Spleen (tissue), 11 donors: ENCODE results near the gene KLC4. TPM values are rescaled to one million over a fixed set of nuclear protein-coding genes. Genes with fewer than 3 reads are reported as not detected.

Experiments used
- DNase-seq: peaks from one replicate; pipeline ENCODE4 v3.0.0-alpha.2; 2020
- H3K27ac ChIP-seq, 8 donors: fragments of 200-600 bp; sonication (generic) in 7 of 8; 1 replicate in 4 of 8; 2 replicates in 4 of 8; pipeline versions ENCODE4 v1.5.0 to v1.8.0; 2016 to 2021; ENCODE audit warnings: inconsistent platforms in 4 of 8, mild to moderate bottlenecking in 4 of 8, moderate library complexity in 1 of 8
- H3K27me3 ChIP-seq, 7 donors: fragments of 200-600 bp; sonication (generic) in 6 of 7; replicated peaks in 1 of 7; 1 replicate in 4 of 7; 2 replicates in 3 of 7; pipeline versions ENCODE4 v1.5.0 to v1.8.0; 2016 to 2021; ENCODE audit warnings: inconsistent platforms in 3 of 7, mild to moderate bottlenecking in 1 of 7
- H3K36me3 ChIP-seq, 6 donors: fragments of 200-600 bp; sonication (generic) in 5 of 6; 1 replicate in 4 of 6; 2 replicates in 2 of 6; pipeline versions ENCODE4 v1.5.0 to v1.8.0; 2016 to 2021; ENCODE audit warnings: inconsistent platforms in 2 of 6
- H3K4me1 ChIP-seq, 6 donors: fragments of 200-600 bp; sonication (generic) in 5 of 6; 1 replicate in 3 of 6; 2 replicates in 3 of 6; pipeline versions ENCODE4 v1.5.0 to v1.8.0; 2016 to 2021; ENCODE audit warnings: inconsistent platforms in 3 of 6
- H3K4me3 ChIP-seq, 8 donors: fragments of 200-600 bp; sonication (generic) in 7 of 8; 1 replicate in 4 of 8; 2 replicates in 4 of 8; pipeline versions ENCODE4 v1.5.0 to v1.8.0; 2016 to 2021; ENCODE audit warnings: inconsistent platforms in 4 of 8, mild to moderate bottlenecking in 4 of 8, moderate library complexity in 2 of 8
- H3K9me3 ChIP-seq, 8 donors: fragments of 200-600 bp; sonication (generic) in 7 of 8; 1 replicate in 4 of 8; 2 replicates in 4 of 8; pipeline versions ENCODE4 v1.5.0 to v1.8.0; 2016 to 2021; ENCODE audit warnings: inconsistent platforms in 4 of 8
- POLR2A ChIP-seq, 3 donors: fragments of 450-650 bp; IDR thresholded peaks; one replicate each; pipeline ENCODE4 v1.5.1; 2017; ENCODE audit warnings: antibody characterized with exemption in 3 of 3, mild to moderate bottlenecking in 1 of 3
- POLR2AphosphoS5 ChIP-seq, 3 donors: sonication (generic); formaldehyde crosslinking; IDR thresholded peaks; one replicate each; pipeline ENCODE4 v1.5.1; 2017; ENCODE audit warnings: antibody characterized with exemption in 3 of 3
- WGBS, 5 donors: extraction: QIAGEN DNeasy Blood & Tissue Kit in 3 of 5; methylation state at CpG; one replicate each; pipeline versions ENCODE4 v1.1.5 to v1.1.7; 2013 to 2018; 5-methylcytosine and 5-hydroxymethylcytosine counted together
- intact Hi-C: fragments of 100-400 bp; cut with DNase I; formaldehyde crosslinking; loops from one replicate; pipeline ENCODE4 v1.15.0; 2023; ENCODE audit warnings: low total_unique reads
- polyA plus RNA-seq, 3 donors: library from polyadenylated mRNA; stranded (reverse); fragments of 200-250 nt; gene quantifications; one replicate each; pipeline ENCODE4 v1.2.1, GENCODE V29; 2013
- total RNA-seq, 7 donors: library from RNA; depleted of rRNA in 3 of 7; stranded (reverse); fragments of >200 nt in 3 of 7; fragmentation: NEBNext Ultra II Directional in 4 of 7; extraction: Animal tissue kit (Norgen Biotek cat#: 25700) in 4 of 7; gene quantifications; one replicate each; pipeline versions ENCODE4 v1.1.0 to v1.2.1, GENCODE V29; 2016 to 2021
- TF ChIP-seq, protein P1 (sequence below), 11 experiments: fragments of 200-600 bp in 7 of 11; fragments of 450-650 bp in 4 of 11; sonication (generic) in 4 of 11; IDR thresholded peaks in 8 of 11; conservative IDR thresholded peaks in 3 of 11; 1 replicate in 7 of 11; 2 replicates in 4 of 11; pipeline versions ENCODE4 v1.4.0 to v1.8.0; 2016 to 2021; ENCODE audit warnings: antibody characterized with exemption in 11 of 11, inconsistent platforms in 4 of 11, mild to moderate bottlenecking in 1 of 11
- donor health status: healthy with polysubstance abuse.
- donor health status: DM: no; HTN: no; CAD: no; lungs with moderate emphysema.
- donor health status: DM: no; HTN: no; CAD: no.
- donor health status: Bipolar disorder and iron deficiency.
- donor health status: healthy.
- donor health status: DM: no; HTN: no; CAD: no.
- donor health status: DM: yes; HTN: yes; CAD: no.

Gene KLC4
- total and polyA plus RNA-seq, 10 donors = 13.2 to 27.0 (median 20.8) TPM

DNA sequence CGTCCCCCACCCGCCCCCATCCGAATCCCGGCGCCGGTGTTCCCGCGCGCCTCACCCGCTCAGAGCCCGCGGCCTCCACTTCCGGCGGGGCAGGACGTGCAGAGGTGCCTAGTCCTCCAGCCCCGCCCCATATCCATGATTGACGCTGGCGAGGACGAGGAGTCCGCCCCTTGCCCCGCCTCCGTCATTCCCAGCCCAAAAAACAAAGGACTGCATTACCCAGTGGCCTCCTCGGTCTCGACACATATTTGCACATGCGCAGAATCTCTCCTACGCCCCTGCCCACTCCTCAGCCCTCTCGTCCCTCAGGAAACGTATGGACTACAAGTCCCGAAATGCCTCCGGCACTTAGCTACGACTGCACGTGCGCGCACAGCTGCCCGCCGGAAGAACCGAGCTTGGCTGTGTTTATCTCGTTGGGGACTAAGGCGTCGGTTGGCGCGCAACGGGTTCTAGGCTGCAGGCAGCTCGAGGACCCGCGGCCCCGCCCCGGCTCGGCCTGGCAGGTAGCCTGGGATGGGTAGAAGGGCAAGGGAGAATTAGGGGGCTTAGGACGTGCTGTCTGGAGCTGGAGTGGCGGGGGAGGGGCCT lies 45.5 kb upstream of the KLC4 start, which contains the start of the genes KLHDC3 and MEA1:
KLHDC3 (plus strand) TSS at position 407 of the 591 bp plus-strand sequence. CDS start 2,944 bp downstream, outside the sequence.
MEA1 (minus strand) TSS at position 104 of the 591 bp plus-strand sequence. CDS start 133 bp downstream, outside the sequence.
- Histone ChIP-seq H3K4me3 (peak within 1 kb of the TSS; percentile 66 to 90 (median 81)), H3K9me3 (no peaks in the 10 kb centered on the region), H3K36me3 (peaks cover 0 to 68% (median 52%) of the 10 kb centered on the region in 6 donors), H3K4me1 (peaks cover 36 to 73% (median 50%) of the 10 kb centered on the region in 6 donors), H3K27me3 (no peaks in the 10 kb centered on the region), H3K27ac (peak within 1 kb of the TSS; percentile 62 to 91 (median 82))
- intact Hi-C loops = no loop called here
- WGBS, 5 donors = 0 to 1% (median 0%) methylated on average over 30 to 51 of the region's 51 CpGs
- TF ChIP-seq POLR2A (IDR thresholded peaks at IDR 0.05) (peak in 1 of 3 donors; percentile 8), POLR2AphosphoS5 (IDR thresholded peaks at IDR 0.05) (peak; percentile 92 to 95 (median 94))
- TF ChIP-seq, protein P1, sequence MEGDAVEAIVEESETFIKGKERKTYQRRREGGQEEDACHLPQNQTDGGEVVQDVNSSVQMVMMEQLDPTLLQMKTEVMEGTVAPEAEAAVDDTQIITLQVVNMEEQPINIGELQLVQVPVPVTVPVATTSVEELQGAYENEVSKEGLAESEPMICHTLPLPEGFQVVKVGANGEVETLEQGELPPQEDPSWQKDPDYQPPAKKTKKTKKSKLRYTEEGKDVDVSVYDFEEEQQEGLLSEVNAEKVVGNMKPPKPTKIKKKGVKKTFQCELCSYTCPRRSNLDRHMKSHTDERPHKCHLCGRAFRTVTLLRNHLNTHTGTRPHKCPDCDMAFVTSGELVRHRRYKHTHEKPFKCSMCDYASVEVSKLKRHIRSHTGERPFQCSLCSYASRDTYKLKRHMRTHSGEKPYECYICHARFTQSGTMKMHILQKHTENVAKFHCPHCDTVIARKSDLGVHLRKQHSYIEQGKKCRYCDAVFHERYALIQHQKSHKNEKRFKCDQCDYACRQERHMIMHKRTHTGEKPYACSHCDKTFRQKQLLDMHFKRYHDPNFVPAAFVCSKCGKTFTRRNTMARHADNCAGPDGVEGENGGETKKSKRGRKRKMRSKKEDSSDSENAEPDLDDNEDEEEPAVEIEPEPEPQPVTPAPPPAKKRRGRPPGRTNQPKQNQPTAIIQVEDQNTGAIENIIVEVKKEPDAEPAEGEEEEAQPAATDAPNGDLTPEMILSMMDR (IDR thresholded peaks at IDR 0.05 in 8 of 11, conservative IDR thresholded peaks at IDR 0.05 in 3 of 11) = peak in 3 of 11 experiments; percentile 17 to 38 (median 20)
- peak; percentile 99 for DNase-seq

DNA sequence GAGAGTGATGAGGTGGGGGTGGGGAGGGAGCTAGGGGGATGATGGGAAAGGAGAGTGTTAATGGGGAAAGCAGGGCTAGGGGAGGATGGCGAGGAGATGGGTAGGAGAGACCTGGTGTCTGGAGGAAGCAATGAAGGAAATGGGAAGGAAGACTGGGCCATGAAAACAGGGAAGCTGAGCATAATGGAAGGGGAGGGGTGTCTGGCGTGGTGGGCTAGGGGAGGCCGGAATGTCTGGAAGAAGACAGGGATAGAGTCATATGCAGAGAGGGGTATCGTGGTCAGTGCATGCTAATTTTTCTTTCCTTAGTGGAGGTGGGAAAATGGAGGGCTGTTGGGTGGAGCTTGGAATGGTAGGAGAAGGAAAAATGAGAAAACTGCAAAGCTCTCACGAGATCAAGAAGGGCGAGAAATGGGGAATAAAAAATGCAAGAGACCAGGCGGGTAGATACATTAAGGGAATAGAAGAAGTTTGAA lies 45.0 kb upstream of the KLC4 start:
- DNase-seq = no peak
- Histone ChIP-seq H3K9me3 (no peaks in the 10 kb centered on the region), H3K36me3 (peaks cover 0 to 68% (median 52%) of the 10 kb centered on the region in 6 donors), H3K27me3 (no peaks in the 10 kb centered on the region), H3K4me3 (peak overlapping the region; percentile 66 to 90 (median 81)), H3K4me1 (peaks cover 36 to 71% (median 50%) of the 10 kb centered on the region in 6 donors), H3K27ac (peak overlapping the region in 7 of 8 donors; percentile 75 to 91 (median 83))
- TF ChIP-seq POLR2A (IDR thresholded peaks at IDR 0.05) (no peak), POLR2AphosphoS5 (IDR thresholded peaks at IDR 0.05) (no peak)
- TF ChIP-seq, protein P1 (IDR thresholded peaks at IDR 0.05 in 8 of 11, conservative IDR thresholded peaks at IDR 0.05 in 3 of 11) = no peak
- 0 to 2% (median 1%) methylated on average over 7 of the region's 7 CpGs for WGBS, 5 donors
- intact Hi-C loops = no loop called here

DNA sequence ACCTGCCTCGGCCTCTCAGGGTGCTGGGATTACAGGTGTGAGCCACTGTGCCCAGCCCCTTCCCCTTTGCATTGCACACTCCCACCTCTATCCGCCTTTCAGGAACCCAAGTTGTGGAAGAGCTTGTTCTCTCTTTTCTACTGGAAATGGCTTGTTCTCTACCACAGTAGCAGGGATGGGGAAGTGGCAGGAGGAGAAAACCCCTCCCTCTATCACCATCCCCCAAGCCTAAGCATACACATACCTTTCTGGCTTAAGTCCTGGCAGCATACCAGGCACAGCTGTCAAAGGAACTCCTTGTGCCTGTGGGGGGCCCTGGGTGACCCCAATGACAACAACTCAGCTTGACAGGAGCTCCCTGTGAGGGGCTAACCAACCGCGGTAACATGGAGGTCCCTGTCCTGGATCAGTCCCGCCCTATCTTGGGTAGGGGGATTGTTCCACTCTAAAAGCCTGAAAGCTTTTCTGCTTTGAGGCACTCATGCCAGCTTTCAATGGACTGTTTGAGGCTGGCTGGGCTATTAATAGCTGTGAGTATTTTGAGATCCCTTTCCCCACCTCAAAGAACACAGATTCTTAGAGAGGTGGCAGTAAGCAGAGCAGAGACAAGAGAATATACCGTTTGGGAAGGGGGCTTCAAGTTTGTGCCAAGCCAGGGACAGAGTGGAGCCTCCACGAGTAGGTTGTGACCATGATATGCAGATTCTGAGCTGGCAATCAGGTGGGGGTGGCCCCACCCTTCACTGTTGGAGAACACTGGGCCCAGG lies 43.1 kb upstream of the KLC4 start:
- no peak for TF ChIP-seq POLR2AphosphoS5 (IDR thresholded peaks at IDR 0.05)
- TF ChIP-seq, protein P1 (IDR thresholded peaks at IDR 0.05 in 8 of 11, conservative IDR thresholded peaks at IDR 0.05 in 3 of 11) = no peak
- TF ChIP-seq POLR2A (IDR thresholded peaks at IDR 0.05) = no peak
- peak overlapping the region in 3 of 8 donors; percentile 26 to 90 (median 27) for H3K27ac ChIP-seq
- no peaks in the 10 kb centered on the region for H3K27me3 ChIP-seq
- H3K9me3 ChIP-seq = no peaks in the 10 kb centered on the region
- H3K4me1 ChIP-seq = peaks cover 43 to 76% (median 59%) of the 10 kb centered on the region in 6 donors
- DNase-seq = no peak
- WGBS, 5 donors = 73 to 80% (median 77%) methylated on average over 5 to 7 of the region's 7 CpGs
- H3K36me3 ChIP-seq = peaks cover 0 to 63% (median 37%) of the 10 kb centered on the region in 6 donors
- intact Hi-C loops = no loop called here
- peak overlapping the region in 1 of 8 donors; percentile 35 for H3K4me3 ChIP-seq
